Kidney tubule cell (primary cell): ENCODE data around the gene NPTX1.

ENCODE experiments used
- DNase-seq: peaks from one replicate; pipeline ENCODE4 v3.0.0-alpha.2; 2018; ENCODE audit warnings: low spot score

Gene NPTX1

DNA sequence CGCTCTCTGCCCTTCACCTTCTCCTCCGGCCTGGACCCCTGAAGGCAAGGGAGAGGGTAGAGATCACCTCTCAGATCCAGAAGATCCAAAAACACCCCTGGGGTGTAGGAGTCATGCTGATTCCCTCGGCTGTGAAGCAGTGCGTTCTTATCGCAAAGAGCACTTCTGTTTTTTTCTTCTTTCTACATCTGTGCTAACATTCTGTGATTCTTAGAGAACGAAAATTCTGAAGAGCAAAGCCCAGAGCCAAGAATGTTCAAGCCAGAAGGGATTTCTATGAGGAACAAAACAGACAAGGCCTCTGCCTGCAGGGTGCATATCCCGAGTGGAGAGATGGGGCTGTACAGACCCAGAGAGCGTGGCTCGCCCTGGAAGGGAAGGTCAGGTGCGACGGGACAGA lies 17.2 kb downstream of the NPTX1 start:
- DNase-seq, result no peak

DNA sequence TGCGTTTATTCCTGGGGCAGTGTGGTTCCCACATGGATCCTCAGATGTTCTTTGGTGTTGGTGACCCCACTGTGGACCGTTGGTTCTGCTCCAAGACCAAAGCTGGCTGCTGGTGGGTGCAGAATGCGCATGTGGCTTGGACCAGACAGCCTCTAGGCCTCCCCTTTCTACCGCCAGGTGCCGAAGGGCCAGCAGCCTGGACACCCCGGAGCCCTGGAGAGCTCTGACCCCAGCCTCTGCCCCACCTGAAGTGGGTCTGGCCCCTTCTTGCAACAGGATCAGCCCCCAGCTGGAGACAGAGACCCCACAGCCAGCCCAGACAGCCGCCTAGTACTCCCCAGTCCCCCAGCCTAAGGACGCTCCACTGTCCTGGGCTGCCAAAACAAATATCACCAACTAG lies 18.4 kb downstream of the NPTX1 start:
- DNase-seq, result no peak

DNA sequence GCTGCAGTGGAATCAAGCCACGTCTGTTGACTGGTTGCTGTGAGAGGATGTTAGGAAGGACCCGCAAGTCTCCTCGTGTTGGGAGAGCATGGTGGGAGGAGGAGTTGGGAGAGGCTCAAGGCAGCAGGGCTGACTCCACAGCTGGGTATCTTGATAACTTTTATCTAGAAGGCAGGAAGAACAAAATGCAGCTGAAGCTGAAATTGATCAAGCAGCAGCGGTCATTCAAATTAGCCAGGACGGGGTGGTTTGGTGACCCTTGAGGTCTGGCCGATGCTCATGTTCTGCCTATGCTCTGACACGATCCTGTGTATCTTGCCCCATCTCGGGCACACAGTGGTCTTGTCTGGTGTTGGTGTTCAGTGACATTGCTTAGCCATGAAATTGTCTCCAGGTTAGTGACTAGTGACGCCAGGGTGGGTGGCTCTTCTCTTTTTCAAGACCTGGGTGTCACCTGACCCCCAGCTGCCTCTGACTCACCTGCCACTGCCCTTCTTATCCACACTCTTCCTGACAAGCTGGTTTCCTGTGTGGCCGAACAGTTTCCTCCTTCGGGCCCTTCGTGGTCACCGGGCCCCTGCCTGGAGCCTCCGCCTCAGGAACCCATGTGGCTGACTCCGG lies 19.1 kb downstream of the NPTX1 start:
- DNase-seq, result peak; percentile 59

DNA sequence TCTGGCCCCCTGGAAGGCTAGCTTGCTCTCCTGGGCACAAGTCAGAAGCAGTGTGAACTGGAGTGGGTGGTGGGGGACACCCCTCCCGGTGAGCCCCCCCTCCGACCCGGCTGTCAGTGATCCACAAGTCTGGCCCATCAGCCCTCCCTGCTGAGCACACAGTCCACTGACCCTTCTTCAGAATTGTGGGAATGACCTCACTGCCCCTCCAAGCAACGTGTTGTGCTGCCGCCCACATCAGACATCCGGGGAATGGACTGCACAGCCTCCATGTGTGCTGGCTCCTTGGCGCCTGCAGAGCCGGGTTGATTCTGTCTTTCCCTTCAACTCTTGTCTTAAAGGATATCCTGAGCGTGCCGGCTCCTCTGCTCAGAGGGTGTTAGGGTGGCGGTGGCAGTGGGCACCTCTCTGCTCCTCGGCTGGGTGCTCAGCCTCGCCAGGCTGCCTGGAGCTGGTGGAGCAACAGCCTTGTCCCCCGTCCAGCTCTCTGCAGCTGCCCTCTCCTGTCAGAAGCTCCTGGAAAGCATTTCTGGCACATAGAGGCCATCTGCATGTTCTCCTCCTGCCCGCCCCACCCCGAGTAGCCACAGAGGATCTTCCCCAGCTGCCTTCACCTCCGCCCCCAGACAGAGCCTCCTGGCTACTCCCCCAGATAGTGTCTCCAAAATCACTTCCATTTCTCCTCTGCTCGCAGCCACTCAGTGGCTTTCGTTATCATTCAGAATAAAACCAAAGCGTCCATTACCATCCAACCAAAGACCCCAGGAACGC lies 19.8 kb downstream of the NPTX1 start:
- no peak for DNase-seq

DNA sequence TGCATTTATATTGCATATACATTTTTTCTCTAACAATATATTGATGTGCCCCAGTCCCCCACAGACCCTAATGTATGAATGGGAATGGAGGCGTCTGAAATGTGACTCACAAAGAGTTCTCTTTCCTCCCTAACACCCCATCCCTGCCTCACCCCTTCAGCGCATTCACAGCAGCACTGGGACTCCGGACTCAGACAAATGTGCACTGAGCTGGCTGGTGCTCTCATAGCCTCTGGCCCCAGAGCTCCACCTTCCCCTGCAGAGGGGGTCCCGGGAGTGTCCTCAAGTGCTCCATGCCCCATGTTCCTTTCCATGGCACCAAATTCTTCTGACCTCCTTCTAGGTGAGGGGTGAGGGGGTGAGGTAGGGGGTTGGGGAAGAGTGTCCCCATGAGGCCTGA lies 20.6 kb downstream of the NPTX1 start:
- DNase-seq, result no peak

DNA sequence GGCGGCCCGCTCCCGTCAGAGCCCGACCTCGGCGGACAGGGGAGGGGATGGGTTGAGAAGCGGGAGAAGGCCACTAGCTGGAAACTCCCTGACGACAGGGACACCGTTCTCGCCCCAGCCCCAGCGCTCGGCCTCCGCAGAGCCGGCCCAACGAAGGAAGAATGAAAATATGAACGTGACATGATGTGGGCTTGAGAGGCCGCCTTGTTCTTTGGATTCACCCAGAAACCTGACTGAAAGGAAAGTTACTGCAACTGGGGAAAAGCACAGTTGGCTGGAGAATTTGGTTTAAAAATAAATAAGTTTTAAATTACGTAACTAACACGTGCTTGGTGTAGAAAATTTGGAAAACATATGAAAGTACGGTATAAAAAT lies 21.1 kb downstream of the NPTX1 start:
- peak; percentile 68 for DNase-seq

DNA sequence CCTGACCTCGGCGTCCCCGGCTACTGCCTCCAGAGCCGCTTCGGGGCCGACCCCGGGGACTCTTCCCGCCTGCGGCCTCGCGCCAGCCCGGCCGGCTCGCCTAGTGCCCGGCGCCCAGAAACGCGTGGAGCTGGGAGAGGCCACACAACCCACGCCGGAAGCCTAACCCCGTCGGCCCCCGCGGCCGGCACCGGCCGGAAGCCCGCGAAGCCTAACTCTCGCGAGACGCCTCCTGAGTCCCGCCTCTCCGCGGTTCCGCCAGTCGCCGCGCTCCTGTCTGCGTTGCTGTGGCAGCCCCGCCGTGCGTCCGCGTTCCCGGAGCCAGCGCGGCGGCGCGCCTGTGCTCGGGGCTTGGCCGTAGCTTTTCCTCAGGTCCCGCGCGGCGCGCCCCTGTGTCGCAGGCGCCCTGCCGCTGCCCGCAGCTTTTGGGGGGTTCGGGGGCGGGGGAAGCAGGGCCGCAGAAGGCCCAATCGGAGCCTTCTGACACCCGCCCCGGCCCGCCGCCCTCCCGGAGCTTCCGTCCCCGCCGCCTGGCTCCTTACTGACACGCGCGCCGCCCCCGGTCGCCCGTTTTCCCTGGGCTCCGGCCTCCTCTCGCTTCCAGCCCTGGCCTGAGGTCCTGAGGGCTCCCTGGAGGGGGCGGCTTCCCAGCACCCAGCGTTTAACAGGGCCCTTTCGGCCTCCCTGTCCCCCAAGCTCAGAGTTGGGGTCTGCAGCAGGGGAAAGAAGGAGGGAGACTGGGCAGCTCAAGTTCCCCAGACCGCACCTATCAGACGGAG lies 21.7 kb downstream of the NPTX1 start:
- peak; percentile 97 for DNase-seq

DNA sequence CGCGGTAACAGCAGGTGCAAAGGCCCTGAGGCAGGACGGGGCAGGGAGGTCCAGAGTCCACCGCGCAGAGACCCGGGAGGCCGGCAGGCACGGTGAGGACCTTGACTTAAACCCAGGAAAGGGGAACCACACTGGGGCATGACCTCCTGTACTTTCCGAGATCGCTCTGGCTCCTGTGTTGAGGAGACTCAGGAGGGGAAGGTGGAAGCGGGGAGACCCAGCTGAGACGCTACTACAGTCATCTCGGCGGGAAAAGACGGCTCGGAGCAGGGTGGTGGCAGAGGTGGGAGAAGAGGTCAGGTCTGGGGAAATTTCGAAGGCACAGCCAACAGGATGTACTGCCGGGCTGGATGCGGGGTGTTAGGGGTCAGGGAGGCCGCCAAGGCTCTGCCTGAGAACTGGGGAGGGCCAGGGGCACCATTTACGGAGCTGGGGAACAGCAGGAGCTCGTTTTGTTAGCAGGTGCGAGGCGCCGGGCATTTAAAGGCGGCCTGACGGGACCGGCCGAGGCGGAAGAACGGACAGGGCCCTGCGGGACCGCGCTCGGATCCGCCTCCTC lies 22.3 kb downstream of the NPTX1 start:
- no peak for DNase-seq

DNA sequence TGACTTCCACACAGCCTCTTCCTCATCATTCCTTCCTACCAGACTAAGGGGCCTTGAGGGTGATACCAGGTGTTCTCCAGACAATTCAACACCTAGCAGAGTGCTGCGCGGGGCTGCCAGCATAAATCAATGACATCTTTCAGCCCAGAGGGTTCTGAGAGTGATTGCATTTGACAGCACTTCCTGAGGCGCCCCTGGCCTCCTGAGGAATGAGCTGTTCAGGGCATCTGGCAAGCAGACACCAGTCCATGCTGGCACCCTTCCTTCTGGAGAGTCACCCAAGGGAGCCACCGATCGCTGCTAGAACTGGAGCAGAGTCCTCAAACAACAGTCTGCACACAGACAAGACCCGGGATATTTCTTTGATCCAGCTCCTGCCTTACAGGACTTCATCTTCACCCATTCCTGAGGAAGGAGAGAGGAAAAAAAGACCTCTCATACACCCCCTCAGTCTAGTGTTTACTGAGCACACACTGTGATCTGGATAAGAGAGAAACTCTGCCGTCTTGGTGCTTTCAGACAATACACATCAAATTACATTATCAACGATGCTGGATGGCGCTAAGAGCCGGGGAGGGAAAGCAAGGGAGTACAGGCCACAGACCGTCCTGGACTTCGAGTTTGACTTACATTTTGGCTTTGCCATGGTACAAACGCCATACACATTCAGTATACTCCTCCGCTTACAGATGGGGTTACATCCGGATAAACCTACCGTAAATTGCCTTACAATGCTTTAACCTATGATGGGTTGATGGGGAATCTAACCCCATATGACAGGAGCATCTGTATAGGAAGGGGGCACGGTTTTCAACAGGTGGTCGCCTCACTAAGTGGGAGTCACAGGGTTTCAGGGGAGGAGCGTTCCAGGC lies 23.0 kb downstream of the NPTX1 start:
- DNase-seq, result no peak

DNA sequence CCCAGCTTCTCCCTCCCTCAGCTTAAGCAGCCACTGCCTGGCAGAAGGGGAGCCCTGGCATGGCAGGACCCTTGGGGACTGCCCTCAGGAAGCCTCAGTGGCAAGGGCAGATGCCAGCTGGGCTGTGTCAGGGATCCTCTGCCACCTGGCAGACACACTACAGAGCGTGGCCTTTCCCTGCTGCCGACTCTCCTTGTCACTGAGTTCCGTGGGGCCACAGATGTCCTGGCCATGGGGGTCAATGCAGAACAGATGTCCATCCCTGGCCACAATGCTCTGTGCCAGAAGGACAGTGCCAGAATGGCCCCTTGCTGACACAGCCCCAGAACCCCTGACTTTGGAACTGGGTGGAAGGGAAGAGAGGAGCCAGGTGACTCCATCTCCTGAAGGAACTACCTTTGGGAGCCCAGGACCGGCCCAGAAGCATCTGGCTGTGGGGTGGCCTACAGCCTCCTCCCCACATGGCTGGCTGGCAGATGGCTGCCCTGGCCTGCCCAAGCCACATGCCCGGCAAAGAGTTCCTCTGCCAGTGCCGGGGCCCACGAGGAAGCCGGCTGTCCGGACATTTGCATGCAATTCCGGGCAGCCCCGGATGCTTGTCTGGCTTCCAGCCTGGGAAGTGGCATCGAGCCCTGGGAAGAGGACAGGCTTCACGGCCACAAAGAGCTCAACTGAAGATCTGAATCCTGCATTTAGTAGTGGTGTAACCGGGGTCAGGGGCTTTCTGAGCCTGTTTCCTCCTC lies 24.1 kb downstream of the NPTX1 start:
- DNase-seq, result no peak

DNA sequence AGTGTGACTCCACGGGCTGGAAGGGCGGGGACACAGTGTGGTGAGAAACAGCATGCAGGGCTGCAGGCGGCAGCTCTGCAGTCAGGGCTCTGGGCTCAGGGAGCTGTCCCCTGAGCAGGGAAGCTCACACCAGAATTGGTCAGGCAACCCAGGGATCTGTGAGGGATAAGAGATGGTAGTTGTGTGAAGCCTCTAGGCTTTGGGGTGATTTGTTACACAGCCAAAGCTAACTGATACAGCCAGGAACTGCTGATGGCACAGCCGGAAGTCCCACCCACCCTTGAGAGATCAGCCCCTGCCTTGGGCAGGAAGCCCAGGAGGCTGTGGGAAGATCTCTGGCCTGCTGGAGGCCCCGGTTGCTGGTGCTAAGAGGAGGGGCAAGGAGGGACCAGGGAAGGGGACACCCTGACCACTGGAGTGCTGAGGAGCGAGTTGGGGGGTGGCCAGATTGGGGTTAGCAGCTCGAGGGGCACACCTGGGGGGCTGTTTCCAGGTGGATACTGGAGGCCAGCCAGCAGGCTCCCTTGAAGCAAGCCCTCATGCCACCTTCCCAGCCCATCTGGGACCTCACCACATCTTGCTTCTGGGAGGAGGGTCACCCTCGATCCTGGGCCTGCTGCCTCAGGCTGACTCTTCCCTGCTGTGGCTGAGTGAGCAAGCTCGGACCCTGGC lies 25.2 kb downstream of the NPTX1 start:
- DNase-seq, result no peak

DNA sequence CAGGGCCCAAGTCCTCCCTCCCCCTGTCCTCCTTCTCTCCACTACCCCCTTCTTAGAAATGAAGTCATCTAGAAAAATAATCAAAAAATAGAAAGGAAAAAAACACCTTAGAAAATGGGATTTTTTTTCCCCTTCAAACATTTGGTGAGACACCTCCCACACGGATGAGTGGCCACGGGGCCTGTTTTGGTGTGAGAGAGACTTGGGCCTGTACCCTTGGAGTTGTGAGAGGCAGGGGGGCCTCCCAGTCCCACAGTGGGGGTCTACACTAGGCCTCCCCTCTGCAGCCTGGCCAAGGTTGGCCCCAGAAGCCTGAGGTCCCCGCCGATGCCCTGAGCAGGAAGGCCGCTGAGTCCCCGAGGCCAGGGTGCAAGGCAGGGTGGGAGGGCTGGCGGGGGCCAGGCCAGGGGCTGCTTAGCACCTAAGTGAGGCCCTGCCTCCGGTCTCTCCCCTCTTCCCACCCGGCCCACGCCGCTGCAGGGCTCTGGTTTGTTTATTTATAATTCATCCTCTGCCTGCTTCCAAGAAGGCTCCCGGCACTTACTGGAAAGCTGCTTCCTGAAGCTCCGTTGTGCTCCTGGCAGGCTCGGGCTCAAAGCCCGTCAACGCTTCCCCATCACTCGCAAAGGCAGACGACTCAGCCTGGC lies 26.4 kb downstream of the NPTX1 start:
- DNase-seq, result no peak

DNA sequence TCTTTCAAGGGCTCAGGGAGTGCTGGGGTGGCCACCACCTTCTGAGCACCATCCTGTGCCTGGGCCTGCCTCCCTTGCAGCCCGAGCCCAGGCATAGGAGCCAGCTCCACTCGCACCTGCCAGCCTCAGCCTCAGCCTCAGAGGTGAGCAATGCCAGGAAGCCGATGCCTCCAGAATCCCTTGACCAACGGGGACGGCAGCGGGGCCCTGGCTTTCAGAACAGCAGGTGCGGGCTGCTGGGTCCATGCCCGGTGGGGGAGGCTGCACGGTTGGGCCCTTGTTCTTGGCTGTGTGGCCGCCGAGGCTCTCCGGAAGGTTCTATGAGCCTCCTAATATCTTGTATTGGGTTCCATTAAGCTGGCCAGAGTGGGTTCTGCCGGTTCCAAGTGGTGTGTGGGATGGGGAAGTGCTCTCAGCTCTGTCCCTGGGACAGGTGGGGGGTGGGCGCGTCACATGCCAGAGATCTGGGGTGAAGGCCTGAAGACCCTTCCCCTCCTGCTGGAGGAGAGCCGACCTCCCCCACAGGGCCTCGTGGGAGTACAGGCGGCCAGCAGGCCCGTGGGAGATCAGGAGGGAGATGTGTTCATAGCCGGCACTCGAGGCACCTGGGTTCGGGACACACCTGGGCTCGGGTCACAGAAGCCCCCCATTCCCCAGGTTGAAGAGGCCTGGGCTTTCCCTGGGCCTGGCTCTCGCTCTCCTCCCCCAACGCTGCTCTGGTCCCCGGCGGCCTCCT lies 27.0 kb downstream of the NPTX1 start:
- no peak for DNase-seq

DNA sequence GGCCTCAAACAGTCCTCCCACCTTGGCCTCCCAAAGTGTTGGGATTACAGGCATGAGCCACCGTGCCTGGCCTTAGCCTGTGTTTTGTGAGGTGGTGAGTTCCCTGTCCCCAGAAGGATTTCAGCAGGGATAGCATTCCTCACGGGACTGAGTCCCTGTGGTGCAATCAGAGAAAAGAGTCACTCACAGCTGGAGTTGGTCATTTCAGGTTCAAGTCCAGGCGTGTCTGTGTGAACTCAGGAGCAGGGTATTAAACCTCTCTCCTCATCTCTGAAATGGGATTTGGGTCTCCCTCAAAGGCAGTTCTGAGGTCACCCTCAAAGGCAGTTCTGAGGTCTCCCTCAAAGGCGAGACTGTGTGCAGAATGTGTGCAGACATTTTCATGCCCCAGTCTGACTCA lies 28.6 kb downstream of the NPTX1 start:
- no peak for DNase-seq

DNA sequence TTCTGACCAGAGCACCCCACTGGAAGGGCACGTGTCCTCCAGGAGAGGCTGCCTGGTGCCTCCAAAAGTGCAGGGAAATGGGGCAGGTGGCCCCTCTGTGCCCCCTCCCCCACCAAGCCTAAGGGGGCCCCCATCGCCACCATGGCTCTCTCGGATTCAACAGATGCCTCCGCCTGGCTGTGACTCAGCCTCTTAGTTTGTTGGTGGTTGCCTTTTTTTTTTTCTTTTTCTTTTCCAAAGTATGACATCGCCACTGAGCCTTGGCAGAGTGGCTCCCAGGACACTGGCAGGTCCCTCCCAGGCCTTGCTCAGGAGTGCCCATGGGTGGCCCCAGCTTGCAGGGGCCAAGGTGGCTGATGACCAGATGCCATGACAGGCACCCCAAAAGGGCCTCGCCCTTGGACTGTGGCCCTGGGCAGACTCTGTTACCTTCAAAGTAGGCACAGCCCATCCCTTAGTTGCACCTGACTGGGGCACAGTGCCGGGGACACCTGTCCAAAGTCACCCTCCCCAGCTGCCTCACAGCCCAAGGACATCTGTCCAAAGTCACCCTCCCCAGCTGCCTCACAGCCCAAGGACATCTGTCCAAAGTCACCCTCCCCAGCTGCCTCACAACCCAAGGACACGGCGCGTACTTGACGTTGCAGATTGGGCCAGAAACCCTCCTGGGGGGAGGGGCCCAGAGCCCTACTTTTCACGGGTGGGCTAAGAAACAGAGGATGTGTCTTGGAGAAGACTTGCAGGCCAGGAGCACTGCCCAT lies 29.6 kb downstream of the NPTX1 start:
- peak; percentile 38 for DNase-seq

DNA sequence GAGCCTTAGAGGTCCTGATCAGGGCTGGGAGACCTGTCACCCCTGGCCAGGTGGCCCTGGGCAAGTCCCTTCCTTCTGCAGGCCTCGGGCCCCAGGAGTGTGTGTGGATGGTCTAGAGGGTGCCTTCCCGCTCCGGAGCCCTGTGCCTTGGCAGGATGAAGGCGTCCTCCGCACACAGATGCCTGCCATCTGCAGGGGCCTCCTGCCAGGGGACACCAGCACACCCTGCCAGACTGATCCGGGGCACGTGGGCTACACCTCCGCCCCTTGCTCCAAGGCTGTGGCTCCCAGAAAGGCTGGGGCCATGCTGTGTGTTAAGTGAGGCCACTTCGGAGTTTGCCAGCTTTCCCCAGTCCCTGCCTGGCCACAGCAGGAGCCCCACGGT lies 30.7 kb downstream of the NPTX1 start:
- DNase-seq, result no peak

DNA sequence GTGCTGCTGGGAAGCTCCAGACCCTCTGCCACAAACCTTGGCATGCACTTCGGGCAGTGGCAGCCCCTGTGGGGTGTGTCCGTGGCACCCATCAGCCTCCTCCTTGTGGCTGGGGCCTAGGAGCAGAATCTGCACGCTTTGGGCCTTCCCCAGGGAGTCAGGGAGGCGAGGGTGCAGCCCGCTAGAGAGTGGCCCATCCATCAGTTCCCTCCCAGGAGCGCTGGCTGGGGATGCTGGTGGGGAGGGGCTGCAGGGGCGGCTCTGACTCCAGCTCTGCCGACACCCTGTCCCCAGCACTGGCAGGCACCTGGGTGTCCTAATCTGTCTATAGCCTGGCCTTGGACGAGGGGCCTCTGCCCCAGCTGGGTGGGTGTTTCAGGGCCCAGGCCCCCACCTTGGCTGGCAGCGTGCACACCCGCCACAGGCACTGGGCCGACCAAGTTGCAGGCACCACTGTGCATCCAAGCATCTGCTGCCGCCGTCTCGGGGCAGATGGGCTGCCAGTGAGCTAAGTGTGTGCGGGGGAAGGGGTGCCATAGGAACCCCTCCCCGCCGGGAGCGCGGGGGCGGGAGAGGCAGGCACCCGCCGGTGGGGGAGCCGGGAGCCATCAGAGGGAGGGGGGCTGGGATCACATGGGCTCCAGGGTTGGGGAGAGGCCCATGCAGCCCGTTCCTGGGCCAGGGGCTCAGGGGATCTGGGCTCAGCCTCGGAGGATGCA lies 31.2 kb downstream of the NPTX1 start:
- no peak for DNase-seq

DNA sequence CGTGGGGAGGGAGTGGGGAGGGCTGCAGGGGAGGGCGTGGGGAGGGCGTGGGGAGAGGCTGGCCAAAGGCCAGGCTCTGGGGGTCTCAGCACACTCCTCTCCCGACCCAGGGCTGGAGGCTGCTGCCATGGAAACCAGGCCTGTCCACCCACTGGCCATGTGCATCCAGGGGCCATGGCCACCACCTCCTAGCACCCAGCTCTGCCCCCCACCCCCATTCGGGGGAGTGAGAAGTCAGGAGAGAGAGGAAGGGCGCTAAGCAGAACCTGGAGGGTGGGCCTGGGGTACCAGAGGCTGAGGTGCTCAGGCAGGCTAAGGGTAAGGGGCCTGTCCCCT lies 31.8 kb downstream of the NPTX1 start:
- DNase-seq, result no peak
